NCI-H526 (cell line): ENCODE data around the gene SMG6.
"Not testable (repeated sequence)": the region's sequence is repeated elsewhere in the genome, so short reads cannot be mapped to it uniquely, and the experiment has no call there.

Experiments used
- DNase-seq, 2 experiments: peaks; one replicate each; lab custom pipeline; 2025; lab: John Stamatoyannopoulos, UW

Gene SMG6

DNA sequence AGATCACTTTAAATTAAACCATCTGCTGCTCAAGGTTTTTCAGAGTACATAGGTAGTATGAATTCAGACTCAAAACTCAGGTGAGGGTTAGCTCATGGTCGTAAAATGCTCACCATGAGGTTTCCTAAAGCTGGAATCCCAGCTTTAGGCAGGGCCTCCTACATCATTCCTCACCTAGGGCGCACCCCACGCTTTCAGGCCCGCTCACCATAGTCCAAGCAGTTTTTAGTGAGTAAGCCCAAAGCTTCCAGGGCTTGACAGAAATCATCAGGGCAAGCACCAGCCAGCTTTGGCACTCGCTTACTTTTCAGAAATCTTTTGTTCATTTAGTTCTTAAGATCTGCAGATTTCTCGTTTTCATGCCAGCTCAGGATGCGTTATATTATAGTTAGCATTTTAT, 158.9 kb downstream of the SMG6 start:
- DNase-seq: no peak

- no peak for DNase-seq
Measured at GRCh38 chr17:2143332-2143731, 160.3 kb downstream of the SMG6 start.

GRCh38 chr17:2142682-2143081, 160.9 kb downstream of the SMG6 start:
- DNase-seq: not testable (repeated sequence)

GRCh38 chr17:2140683-2141082, 162.9 kb downstream of the SMG6 start:
- no peak for DNase-seq

GRCh38 chr17:2138761-2139160, 164.8 kb downstream of the SMG6 start:
- peak; percentile 86 to 87 for DNase-seq

GRCh38 chr17:2138318-2138717, 165.3 kb downstream of the SMG6 start:
- DNase-seq: peak; percentile 38 to 45

- DNase-seq: no peak
Measured at GRCh38 chr17:2137342-2138098, 166.1 kb downstream of the SMG6 start.

- DNase-seq: no peak
Measured at GRCh38 chr17:2136241-2136640, 167.3 kb downstream of the SMG6 start.

GRCh38 chr17:2128011-2128410, 175.6 kb downstream of the SMG6 start:
- no peak for DNase-seq

GRCh38 chr17:2125013-2125535, 178.5 kb downstream of the SMG6 start:
- no peak for DNase-seq

GRCh38 chr17:2124391-2124790, 179.2 kb downstream of the SMG6 start:
- peak in 1 of 2 experiments; percentile 5 for DNase-seq

GRCh38 chr17:2123375-2124251, 180.0 kb downstream of the SMG6 start:
- no peak for DNase-seq

DNA sequence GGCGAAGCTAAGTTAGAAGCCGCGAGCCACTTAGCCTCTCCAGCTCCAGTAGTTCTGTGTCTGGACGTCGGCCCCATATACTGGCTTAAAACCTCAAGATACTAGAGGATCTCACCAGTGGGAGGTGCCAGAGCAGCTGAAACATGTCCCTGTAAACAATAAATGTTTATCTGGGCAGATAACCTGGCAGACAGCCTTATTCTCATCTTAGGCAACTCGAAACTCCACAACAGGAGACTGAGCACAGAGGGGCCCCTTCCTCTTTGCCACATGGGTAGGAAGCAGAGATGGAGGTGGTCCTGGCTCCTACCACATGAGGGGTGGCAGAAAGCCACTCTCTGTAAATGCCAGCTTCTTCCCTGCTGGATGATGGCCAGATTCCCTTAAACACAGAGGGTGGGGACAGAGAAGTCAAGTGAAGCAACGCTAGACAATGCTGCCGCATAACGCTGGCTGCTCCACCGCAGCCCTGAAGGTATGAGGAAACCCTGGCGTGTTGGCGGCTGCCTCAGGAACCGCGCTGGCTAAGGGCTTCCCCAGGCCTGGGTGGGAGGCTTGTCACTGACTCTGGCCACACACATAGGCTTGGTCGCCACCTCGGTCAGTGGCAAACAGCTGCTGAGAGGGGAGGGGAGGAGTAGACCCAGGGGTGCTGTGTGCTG, 180.8 kb downstream of the SMG6 start:
- no peak for DNase-seq

- DNase-seq: no peak
Measured at GRCh38 chr17:2120586-2121335, 182.8 kb downstream of the SMG6 start.

DNA sequence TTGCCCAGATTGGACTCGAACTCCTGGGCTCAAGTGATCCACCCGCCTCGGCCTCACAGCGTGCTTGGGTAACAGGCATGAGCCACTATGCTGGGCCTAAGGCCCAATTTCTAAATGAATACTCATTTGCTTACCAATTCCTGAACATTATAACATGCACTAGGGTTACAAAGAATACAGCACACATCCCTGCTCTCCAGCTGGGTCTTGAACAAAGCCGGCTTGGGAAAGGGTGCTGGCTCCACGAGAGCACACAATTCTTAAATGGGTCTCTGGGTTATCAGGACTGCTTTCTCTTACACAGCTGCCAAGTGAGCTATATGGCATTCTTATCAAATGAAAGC, 190.3 kb downstream of the SMG6 start:
- DNase-seq: no peak

- DNase-seq: no peak
Measured at GRCh38 chr17:2111691-2112090, 191.9 kb downstream of the SMG6 start.

DNA sequence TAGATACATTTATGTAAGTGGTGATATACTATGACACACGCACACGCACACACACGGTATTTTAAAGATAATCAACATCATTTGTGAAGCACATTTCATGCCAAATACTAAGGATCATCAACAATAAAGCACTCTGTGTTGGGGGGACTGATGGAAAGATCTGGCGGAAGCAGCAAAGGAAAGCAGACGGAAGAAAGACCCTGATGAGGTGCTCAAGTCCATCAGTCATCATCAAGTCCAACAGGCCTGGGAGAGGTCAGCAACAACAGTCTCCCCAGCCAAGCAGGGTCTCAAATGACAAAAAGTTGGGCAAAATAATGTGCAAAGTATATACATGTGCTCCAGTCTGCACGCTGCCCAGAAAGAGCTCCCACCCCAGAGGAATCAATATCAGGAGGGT, 193.1 kb downstream of the SMG6 start:
- no peak for DNase-seq

GRCh38 chr17:2108170-2108569, 195.4 kb downstream of the SMG6 start:
- DNase-seq: no peak

- no peak for DNase-seq
Measured at GRCh38 chr17:2107506-2107905, 196.1 kb downstream of the SMG6 start.

DNA sequence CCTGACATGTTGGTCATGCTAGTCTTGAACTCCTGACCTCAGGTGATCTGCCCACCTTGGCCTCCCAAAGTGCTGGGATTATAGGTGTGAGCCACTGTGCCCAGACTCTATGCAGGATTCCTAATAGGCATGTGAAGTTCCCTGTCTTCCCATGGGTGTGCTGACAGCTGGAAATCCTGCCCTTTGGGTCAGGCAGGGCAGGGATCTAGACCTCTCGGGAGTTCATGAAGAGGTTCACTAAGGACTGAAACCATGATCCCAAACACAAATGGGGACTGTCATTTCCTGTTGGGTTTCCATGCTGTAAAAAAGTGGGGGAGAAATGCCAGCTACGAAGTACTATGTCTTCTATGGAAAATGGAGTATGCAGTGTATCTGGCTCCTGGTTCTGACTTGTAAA, 196.5 kb downstream of the SMG6 start:
- no peak for DNase-seq

- DNase-seq: no peak
Measured at GRCh38 chr17:2106308-2106955, 197.2 kb downstream of the SMG6 start.
